ENCODE data around the gene LIMA1.
"Not testable (repeated sequence)": the region's sequence is repeated elsewhere in the genome, so short reads cannot be mapped to it uniquely, and the experiment has no call there.

Gene LIMA1
- total RNA-seq: 26.3 to 132 (median 87.5) reads per million in 17 experiments

DNA sequence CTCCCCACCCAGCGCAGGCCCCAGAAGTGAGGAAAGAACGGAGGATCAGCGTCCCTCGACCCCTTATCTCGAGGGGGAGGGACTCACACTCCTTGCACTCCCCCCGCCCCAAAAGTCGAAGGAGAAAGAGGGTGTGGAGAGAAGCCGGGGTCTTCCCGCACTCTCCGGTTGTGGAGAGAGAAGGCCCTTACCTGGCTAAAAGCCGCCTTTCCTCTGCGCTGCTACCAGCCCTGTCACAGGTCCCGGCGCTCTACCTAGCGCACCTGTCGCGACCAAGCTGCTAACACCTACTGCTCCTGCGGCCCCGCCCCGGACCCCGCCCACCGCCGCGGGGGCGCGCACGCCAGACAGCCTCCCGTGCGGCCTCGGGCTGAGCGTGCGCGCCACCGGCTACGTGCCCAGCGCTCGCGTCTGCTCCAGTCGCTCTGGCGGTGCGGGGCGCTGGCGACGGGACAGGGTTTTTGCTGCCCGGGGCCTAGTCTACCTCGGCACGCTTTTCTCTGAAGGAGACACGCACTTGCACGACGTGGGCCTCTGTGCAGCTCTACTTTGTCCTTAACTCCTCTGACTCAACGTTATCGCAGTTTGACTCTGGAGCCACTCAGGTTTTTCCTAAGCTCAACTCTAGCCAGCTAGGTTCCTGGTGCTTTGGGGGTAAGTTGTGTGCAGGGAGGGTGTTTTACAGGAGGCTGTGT is at the start of gene LIMA1:
Gene LIMA1 (minus strand): TSS at position 292 of the 695 bp plus-strand sequence. CDS start 34,769 bp downstream, outside the sequence.
- DNase-seq: peak; percentile 92 to 97 (median 95)

DNA sequence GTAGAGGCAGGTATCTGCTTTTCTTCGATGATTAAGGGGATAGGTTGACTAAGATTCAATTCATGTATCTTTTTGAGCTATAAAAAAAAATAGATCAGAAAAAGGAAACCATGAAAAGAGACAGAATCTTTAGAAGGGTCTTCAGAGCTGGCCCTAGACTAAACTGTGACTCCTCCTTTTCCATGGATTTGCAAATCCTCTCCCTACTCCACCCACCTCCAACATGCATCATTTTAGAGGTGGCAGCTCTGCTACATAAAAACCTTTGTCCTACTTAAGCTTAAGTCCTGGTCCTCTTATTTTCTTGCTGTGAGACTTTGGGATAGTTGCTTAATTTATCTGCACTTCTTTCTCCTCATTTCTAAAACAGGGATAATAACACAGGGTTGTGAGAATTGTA is 48.4 kb upstream of the LIMA1 start:
- no peak for DNase-seq

DNA sequence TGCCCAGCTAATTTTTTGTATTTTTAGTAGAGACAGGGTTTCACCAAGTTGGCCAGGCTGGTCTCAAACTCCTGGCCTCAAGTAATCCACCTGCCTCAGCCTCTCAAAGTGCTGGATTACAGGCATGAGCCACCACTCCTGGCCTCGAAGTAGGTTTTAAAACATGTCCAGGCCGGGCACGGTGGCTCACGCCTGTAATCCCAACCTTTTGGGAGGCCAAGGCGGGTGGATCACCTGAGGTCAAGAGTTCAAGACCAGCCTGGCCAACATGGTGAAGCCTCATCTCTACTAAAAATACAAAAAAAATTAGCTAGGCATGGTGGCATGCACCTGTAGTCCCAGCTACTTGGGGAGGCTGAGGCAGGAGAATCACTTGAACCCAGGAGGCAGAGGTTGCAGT is 45.3 kb upstream of the LIMA1 start:
- not testable (repeated sequence) for DNase-seq

DNA sequence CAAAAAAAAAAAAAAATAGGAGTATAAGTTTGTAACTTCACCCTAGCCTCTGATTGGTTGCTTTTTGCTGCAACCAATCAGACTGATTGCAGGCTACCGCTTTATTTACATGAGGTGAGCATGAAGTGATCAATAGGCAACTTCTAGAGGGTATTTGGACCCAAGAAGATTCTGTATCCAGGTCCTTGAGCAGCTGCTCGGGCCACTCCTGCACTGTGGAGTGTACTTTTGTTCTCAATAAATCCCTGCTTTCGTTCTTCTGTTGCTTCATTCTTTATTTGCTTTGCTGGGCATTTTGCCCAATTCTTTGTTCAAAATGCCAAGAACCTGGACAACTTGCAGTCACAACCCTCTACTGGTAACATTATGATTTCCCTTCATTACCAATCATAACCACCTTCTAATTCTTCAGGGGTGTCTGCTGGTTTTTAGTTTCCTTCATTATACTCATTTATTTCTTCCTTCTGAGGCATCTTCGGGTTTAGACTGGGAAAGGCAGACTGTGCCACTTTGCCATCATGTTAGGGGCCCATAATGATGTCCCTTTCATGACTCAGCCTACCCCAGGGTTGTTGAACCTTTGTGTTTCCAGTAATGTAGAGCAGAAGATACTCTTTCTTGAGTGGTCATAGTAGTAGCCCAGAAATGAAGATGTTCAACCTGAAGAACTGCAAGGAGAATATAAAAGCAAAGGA is 43.4 kb upstream of the LIMA1 start:
- no peak for DNase-seq

DNA sequence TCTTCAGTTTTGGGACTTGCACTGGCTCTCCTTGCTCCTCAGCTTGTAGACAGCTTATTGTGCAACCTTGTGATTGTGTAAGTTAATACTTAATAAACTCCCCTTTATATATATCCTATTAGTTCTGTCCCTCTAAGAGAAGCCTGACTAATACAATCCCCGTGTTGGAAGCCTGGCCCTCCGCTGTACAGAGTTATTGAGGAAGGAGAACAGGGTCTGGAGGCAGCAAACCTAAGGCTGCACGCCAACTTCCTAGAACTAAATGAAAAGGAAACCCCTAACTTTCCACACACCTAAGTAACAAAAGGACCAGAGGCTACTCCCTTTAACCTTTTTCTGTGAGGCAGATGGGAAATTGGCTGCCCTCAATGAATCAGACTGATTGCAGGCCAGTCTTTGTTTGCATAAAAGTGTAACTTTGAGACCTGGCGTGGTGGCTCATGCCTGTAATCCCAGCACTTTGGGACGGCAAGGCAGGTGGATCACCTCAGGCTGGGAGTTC is 42.6 kb upstream of the LIMA1 start:
- DNase-seq: no peak

DNA sequence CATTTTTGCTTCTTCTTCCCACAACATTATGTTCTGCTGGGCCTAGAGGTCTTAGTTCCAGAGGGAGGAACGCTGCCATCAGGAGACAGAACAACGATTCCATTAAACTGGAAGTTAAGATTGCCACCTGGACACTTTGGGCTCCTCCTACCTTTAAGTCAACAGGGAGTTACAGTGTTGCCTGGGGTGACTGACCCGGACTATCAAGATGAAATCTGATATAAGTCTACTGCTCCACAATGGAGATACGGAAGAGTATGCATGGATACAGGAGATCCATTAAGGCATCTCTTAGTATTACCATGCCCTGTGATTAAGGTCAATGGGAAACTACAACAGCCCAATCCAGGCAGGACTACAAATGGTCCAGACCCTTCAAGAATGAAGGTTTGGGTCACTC is 41.5 kb upstream of the LIMA1 start:
- DNase-seq: not testable (repeated sequence)

DNA sequence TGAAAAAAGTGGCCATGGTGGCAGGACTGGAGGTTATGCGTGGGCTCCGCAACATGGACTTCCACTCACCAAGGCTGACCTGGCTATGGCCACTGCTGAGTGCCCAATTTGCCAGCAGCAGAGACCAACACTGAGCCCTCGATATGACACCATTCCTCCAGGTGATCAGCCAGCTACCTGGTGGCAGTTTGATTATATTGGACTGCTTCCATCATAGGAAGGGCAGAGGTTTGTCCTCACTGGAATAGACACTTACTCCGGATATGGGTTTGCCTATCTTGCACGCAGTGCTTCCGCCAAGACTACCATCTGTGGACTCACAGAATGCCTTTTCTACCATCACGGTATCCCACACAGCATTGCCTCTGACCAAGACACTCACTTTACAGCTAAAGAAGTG is 40.8 kb upstream of the LIMA1 start:
- DNase-seq: not testable (repeated sequence)

DNA sequence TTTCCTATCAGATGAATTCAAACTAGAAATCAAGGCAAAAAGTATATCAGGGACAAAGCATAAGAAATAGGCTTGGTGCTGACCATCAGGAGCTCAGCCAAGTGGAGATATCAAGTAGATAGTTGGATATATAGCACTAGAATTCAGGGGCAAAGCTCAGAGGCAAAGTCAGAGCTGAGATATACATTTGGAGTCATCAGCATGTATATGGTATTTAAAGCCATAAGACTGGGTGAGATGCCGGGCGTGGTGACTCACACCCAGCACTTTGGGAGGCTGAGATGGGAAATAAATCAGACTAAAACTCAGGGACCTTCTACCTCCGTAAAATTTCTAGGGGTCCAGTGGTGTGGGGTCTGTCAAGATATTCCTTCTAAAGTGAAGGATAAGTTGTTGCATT is 38.9 kb upstream of the LIMA1 start:
- DNase-seq: no peak

DNA sequence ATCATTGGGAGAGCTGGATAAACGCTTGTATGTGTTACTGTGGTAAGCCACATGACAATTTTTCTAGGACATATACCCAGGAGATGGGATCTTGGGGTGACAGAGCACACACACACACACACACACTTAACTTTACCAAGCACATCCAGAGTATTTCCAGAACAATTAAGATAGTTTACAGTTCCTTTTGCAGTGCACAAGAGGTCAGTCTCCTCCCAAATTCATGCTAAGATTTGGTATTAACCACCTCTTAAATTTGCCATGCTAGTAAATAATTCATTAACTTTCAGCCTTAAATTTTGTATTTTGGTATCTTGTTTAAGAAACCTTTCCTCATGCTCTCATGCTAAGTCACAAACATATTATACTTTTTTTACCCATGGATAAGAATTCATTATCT is 33.9 kb upstream of the LIMA1 start:
- DNase-seq: no peak

DNA sequence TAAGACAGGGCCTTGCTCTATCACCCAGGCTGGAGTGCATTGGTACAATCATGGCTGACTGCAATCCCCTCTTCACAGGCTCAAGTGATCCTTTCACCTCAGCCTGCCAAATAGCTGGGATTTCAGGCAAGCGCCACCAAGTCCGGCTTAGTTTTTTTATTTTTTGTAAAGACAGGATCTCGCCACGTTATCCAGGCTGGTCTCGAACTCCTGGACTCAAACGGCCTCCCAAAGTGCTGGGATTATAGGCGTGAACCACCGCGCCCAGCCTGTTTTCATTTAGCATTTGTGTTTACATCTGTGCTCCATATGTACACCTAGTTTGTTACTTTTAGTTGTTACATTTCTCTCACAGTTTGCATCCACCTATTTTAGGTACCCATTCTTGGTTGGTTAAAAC is 32.5 kb upstream of the LIMA1 start:
- DNase-seq: no peak

DNA sequence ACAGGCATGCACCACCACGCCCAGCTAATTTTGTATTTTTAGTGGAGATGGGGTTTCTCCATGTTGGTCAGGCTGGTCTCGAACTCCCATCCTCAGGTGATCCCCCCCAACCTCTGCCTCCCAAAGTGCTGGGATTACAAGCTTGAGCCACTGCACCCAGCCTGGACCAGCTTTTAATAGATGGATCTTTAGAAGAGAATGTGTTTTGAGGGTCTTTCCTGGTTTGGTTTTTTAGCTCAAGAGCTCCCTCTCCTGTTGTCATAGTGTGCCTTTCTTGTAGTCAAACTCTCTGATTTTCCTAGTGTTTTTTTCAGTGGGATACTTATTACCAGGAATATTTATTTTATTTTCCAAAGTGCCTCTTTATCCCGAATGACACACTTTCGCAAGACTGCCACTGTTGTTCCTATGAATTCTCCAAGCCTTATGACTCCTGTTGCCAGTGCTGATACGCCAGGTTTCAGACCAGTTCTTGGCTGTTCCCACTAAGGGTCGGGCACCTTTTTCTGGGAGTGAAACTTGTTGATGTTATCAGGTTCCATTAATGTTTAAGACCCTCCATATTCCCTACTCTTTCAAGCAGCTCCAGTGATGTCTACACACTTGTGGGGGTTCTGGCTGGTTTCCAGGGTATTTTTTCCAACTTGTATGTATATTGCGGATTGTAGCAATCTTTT is 31.5 kb upstream of the LIMA1 start:
- peak in 3 of 4 experiments; percentile 9 to 40 (median 24) for DNase-seq

DNA sequence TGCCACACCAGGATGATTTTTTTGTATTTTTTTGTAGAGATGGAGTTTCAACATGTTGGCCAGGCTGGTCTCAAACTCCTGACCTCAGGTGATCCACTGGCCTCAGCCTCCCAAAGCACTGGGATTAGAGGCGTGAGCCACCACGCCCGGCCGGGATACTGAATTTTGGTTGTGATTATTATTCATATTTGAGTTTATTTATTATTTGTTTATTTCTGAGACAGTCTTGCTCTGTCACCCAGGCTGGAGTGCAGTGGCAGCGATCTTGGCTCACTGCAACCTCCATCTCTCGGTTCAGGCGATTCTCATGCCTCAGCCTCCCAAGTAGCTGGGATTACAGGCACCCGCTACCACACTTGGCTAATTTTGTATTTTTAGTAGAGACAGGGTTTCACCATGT is 30.7 kb upstream of the LIMA1 start:
- not testable (repeated sequence) for DNase-seq

DNA sequence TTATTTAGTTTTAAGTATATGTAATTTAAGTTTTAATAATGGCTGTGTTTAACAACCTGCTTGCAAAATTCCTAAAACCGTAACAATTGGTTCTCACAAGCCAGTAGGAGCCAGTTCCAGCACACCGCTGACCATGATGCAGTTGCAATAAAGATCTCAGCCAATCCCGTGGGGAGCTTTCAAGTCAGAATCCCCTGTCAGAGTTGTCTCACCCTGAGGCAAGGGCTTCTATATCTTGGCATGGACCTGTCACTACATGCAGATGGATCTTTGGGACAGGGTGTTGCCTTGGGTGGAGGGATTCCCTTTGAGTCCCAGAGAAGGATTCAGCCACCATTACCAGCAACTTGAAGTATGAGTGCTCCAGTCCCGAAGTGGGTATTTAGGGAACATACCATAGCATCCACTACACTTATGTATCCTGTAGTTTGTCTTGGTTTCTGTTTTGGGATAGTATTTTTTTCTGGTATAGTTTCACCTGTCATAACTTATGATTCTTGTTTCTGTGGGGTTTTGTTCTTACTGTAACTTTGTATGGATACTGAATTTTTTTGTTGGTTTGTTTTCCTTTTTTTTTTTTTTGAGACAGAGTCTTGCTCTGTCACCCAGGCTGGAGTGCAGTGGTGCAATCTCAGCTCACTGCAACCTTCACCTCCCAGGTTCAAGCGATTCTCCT is 30.1 kb upstream of the LIMA1 start:
- no peak for DNase-seq

DNA sequence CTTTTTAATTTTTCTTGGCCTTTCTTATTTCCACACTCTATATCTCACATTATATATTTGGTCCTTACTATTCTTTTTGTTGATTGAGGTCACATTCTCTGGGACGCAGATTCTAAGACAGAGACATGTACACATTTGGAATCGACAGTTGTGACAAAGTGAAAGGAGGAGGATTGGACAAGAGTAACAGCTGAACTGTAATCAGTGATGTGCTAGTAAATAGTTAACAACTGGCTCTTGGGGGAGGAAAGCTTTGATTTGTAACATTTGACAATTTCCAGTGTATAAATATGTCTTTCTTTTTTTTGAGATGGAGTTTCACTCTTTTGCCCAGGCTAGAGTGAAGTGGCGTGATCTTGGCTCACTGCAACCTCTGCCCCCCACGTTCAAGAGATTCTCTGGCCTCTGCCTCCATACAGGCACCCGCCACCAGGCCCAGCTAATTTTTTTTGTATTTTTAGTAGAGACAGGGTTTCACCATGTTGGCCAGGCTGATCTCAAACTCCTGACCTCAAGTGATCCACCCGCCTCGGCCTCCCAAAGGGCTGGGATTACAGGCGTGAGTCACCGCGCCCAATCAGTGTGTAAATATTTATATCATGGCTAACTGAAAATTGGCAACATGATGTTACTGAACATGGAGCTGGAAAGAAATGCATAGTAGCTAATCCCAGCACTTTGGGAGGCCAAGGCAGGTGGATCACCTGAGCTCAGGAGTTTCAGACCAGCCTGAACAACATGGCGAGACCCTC is 28.7 kb upstream of the LIMA1 start:
- not testable (repeated sequence) for DNase-seq

DNA sequence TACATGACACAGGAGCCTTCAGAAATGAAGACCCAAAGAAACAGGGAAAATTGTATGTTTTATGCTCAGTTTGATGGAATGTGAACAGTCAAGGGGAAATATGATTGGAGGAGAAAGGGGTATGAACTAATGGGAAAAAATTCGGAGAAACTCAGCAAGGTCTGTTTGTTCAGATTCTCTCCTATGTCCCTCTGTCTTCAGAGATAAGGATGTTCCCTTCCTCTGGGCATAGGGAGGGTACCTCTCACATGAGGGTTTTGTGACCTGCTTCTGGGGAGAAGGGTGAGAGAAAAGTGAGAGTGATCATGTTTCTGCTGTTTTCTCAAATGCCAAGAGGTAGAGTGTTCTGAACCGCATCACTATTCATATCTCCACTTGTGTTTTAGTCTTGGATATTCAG is 26.6 kb upstream of the LIMA1 start:
- no peak for DNase-seq

DNA sequence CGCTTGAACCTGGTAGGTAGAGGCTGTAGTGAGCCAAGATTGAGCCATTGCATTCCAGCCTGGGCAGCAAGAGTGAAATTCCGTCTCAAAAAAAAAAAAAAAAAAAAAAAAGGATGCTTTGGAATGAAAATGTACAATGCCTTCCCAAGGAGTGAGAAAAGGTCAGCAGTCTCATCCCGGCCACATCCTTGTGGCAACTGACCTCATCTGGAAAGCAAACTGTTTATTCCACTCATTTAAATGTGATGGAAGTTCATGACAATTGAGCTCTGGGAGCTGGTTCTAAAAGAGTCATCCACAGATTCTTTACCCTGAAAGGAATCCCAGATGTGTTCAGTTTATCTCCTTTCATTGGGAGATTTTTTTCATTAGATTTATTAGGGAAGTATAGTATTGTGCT is 19.4 kb upstream of the LIMA1 start:
- DNase-seq: no peak

DNA sequence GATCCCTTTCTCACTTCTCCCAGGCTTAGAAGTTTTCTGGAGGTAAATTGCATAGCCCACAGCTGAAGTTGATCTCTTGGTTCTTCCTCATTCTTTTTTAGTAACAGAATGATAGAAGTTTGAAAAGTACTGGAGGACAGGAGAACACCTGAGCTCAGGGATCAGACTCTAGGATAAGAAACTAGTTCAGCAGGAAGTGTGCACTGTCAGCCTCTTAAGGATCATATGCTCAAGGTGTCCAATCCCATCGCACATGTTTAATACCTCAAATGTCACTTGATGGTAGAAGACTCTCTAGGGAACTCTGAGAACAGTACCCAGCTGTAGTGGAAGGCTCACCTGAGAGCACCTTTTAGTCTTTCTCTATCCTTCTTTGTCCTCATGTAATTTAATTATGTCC is 14.7 kb upstream of the LIMA1 start:
- no peak for DNase-seq

DNA sequence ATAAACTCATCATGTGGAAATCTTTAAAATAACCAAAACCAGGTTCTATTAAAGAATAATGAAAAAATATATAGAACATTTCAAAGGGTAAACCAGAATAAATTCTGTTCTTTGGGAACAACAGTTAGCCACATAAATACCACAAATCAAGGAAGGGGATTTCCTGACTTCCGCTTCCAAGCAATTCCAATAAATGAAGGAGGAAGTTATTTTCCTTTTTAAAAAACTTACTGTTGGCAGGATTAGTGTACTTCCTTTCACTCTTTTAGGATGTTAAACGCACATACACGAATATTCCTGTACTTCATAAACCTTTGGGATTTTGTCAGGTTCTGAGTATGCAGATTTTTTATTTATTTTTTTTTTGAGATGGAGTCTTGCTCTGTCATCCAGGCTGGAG is 13.7 kb upstream of the LIMA1 start:
- DNase-seq: peak; percentile 19 to 68 (median 57)

DNA sequence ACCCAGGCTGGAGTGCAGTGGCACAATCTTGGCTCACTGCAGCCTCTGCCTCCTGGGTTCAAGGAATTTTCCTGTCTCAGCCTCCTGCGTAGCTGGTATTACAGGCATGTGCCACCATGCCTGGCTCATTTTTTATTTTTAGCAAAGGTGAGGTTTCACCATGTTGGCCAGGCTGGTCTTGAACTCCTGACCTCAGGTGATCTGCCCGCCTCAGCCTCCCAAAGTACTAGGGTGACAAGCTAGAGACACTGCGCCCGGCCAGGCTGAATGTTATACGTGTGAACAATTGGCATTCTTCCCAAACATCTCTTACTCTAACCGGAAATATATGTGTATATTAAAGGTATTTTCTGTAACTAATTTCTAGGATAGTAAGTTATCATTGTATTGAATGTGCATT is 13.2 kb upstream of the LIMA1 start:
- DNase-seq: no peak

DNA sequence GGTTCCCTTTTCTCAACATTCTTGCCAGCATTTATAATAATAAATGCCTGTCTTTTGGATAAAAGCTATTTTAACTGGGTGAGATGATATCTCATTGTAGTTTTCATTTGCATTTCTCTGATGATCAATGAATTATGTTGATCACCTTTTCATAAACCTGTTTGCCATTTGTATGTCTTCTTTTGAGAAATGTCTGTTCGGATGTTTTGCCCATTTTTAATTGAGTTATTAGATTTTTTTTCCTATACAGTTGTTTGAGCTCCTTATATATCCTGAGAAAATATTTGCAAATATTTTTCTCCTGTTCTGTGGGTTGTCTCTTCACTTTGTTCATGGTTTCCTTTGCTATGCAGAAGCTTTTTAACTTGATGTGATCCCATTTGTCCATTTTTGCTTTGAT is 8.1 kb upstream of the LIMA1 start:
- DNase-seq: no peak

DNA sequence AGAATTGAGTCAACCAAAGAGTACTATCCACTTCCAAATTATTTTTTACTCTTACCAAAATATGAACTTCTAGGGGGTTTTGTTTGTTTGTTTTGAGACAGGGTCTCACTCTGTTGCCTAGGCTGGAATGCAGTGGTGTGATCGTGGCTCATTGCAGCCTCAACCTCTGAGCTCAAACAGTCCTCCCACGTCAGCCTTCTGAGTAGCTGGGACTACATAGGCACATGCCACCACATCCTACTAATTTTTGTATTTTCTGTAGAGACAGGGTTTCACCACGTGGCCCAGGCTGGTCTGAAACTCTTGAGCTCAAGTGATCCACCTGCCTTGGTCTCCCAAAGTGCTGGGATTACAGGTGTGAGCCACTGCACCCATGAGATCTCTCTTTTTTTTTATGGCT is 7.4 kb upstream of the LIMA1 start:
- DNase-seq: not testable (repeated sequence)

DNA sequence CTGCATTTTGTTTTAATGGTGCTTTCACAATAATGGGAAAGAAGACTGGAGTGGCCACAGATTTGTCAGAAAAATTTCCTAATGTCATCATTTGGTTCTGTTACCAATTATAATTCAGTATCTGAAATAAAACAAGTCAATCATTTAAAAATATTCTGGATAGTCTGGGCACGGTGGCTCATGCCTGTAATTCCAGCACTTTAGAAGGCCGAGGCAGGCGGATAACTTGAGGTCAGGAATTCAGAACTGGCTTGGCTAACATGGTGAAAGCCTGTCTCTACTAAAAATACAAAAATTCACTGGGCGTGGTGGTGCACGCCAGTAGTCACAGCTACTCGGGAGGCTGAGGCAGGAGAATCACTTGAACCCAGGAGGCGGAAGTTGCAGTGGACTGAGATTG is 4.0 kb upstream of the LIMA1 start:
- no peak for DNase-seq
